ENCODE data around the gene RAB4A. TPM values are rescaled to one million over a fixed set of nuclear protein-coding genes. Genes with fewer than 3 reads are reported as not detected.

The RAB4A gene
- total RNA-seq, 1 donor from 2014 or later = 28.1 TPM

- no peak for DNase-seq (ENCODE audit: low read depth)
- no peak overlapping the region for H3K4me3 ChIP-seq (ENCODE audit: low read depth, low read length)
- no peak for TF ChIP-seq CTCF (conservative IDR thresholded peaks at IDR 0.05; ENCODE audit: low read depth, low read length)
These were observed 63.4 kb downstream of the RAB4A start for GRCh38 chr1:229334269-229334668.

GRCh38 chr1:229334716-229335115 is 63.8 kb downstream of the RAB4A start:
- H3K4me3 ChIP-seq (ENCODE audit: low read depth, low read length) = no peak overlapping the region
- no peak for DNase-seq (ENCODE audit: low read depth)
- TF ChIP-seq CTCF (conservative IDR thresholded peaks at IDR 0.05; ENCODE audit: low read depth, low read length) = no peak

- no peak for TF ChIP-seq CTCF (conservative IDR thresholded peaks at IDR 0.05; ENCODE audit: low read depth, low read length)
- DNase-seq (ENCODE audit: low read depth) = no peak
- H3K4me3 ChIP-seq (ENCODE audit: low read depth, low read length) = no peak overlapping the region
These were observed 65.4 kb downstream of the RAB4A start for GRCh38 chr1:229336345-229336744.

- TF ChIP-seq CTCF (conservative IDR thresholded peaks at IDR 0.05; ENCODE audit: low read depth, low read length) = no peak
- no peak overlapping the region for H3K4me3 ChIP-seq (ENCODE audit: low read depth, low read length)
- no peak for DNase-seq (ENCODE audit: low read depth)
These were observed 68.2 kb downstream of the RAB4A start for GRCh38 chr1:229339086-229339485.

- no peak for TF ChIP-seq CTCF (conservative IDR thresholded peaks at IDR 0.05; ENCODE audit: low read depth, low read length)
- no peak for DNase-seq (ENCODE audit: low read depth)
- no peak overlapping the region for H3K4me3 ChIP-seq (ENCODE audit: low read depth, low read length)
These were observed 68.6 kb downstream of the RAB4A start for GRCh38 chr1:229339520-229339919.

- DNase-seq (ENCODE audit: low read depth) = no peak
- no peak overlapping the region for H3K4me3 ChIP-seq (ENCODE audit: low read depth, low read length)
- TF ChIP-seq CTCF (conservative IDR thresholded peaks at IDR 0.05; ENCODE audit: low read depth, low read length) = no peak
These were observed 69.6 kb downstream of the RAB4A start for GRCh38 chr1:229340496-229340895.

GRCh38 chr1:229341774-229342655 is 71.1 kb downstream of the RAB4A start:
- TF ChIP-seq CTCF (conservative IDR thresholded peaks at IDR 0.05; ENCODE audit: low read depth, low read length) = no peak
- H3K4me3 ChIP-seq (ENCODE audit: low read depth, low read length) = peak overlapping the region; percentile 73
- no peak for DNase-seq (ENCODE audit: low read depth)

All from epithelial cell of proximal tubule (primary cell).